Retinal pigment epithelial cell (primary cell): Measurements from ENCODE around the gene ANKRD1.

Source experiments
- DNase-seq: peaks from one replicate; pipeline ENCODE4 v3.0.0-alpha.2; 2010; ENCODE audit warnings: low read depth
- H3K4me3 ChIP-seq: 2 replicates; pipeline ENCODE4 v1.5.1; 2011; ENCODE audit warnings: mild to moderate bottlenecking, low read length, control low read depth, moderate library complexity
- CTCF ChIP-seq: conservative IDR thresholded peaks from 2 replicates; pipeline ENCODE4 v1.5.1; 2011; ENCODE audit warnings: low read depth, low read length, control low read depth, inconsistent platforms

Gene ANKRD1

GRCh38 chr10:90920986-90921666 is at the start of gene ANKRD1:
Gene ANKRD1 (minus strand): TSS chr10:90921087. CDS start chr10:90921027, 60 bp downstream.
- H3K4me3 ChIP-seq, result peak within 1 kb of the TSS; percentile 42
- TF ChIP-seq CTCF, result no peak
- DNase-seq, result peak; percentile 92

GRCh38 chr10:90969947-90970673 is 49.2 kb upstream of the ANKRD1 start:
- DNase-seq, result peak; percentile 40
- no peak overlapping the region for H3K4me3 ChIP-seq
- peak; percentile 18 for TF ChIP-seq CTCF

GRCh38 chr10:90969121-90969534 is 48.2 kb upstream of the ANKRD1 start:
- no peak for TF ChIP-seq CTCF
- DNase-seq, result no peak
- no peak overlapping the region for H3K4me3 ChIP-seq

- TF ChIP-seq CTCF, result no peak
- H3K4me3 ChIP-seq, result no peak overlapping the region
- DNase-seq, result no peak
Measured at GRCh38 chr10:90968328-90969081, 47.6 kb upstream of the ANKRD1 start.

GRCh38 chr10:90967865-90968264 is 47.0 kb upstream of the ANKRD1 start:
- no peak for TF ChIP-seq CTCF
- H3K4me3 ChIP-seq, result no peak overlapping the region

GRCh38 chr10:90966146-90966545 is 45.3 kb upstream of the ANKRD1 start:
- DNase-seq, result no peak
- TF ChIP-seq CTCF, result no peak
- H3K4me3 ChIP-seq, result no peak overlapping the region

More at GRCh38 chr10:90967865-90968264, 47.0 kb upstream of the ANKRD1 start:
- no peak for DNase-seq
